Mucosa of stomach (tissue), 1 donor: Measurements from ENCODE around the gene PRODH.
"Not testable (repeated sequence)": the region's sequence is repeated elsewhere in the genome, so short reads cannot be mapped to it uniquely, and the experiment has no call there.

Source experiments
- H3K27me3 ChIP-seq: one replicate; pipeline ENCODE4 v1.7.0; 2013; ENCODE audit warnings: mild to moderate bottlenecking, low read length; ENCODE audit not compliant: control insufficient read depth, insufficient read depth
- H3K36me3 ChIP-seq: one replicate; pipeline ENCODE4 v1.7.0; 2013; ENCODE audit warnings: low read length; ENCODE audit not compliant: control insufficient read depth, insufficient read depth
- H3K4me1 ChIP-seq: one replicate; pipeline ENCODE4 v1.7.0; 2013; ENCODE audit warnings: mild to moderate bottlenecking, low read length; ENCODE audit not compliant: control insufficient read depth, insufficient read depth
- H3K4me3 ChIP-seq: one replicate; pipeline ENCODE4 v1.7.0; 2013; ENCODE audit warnings: low read length
- H3K9ac ChIP-seq: one replicate; pipeline ENCODE4 v1.7.0; 2013; ENCODE audit warnings: mild to moderate bottlenecking, low read length, moderate library complexity
- H3K9me3 ChIP-seq: one replicate; pipeline ENCODE4 v1.7.0; 2013; ENCODE audit warnings: mild to moderate bottlenecking, low read length, moderate library complexity; ENCODE audit not compliant: control insufficient read depth
- donor health status: Pancreatic carcinoma.

PRODH gene

DNA sequence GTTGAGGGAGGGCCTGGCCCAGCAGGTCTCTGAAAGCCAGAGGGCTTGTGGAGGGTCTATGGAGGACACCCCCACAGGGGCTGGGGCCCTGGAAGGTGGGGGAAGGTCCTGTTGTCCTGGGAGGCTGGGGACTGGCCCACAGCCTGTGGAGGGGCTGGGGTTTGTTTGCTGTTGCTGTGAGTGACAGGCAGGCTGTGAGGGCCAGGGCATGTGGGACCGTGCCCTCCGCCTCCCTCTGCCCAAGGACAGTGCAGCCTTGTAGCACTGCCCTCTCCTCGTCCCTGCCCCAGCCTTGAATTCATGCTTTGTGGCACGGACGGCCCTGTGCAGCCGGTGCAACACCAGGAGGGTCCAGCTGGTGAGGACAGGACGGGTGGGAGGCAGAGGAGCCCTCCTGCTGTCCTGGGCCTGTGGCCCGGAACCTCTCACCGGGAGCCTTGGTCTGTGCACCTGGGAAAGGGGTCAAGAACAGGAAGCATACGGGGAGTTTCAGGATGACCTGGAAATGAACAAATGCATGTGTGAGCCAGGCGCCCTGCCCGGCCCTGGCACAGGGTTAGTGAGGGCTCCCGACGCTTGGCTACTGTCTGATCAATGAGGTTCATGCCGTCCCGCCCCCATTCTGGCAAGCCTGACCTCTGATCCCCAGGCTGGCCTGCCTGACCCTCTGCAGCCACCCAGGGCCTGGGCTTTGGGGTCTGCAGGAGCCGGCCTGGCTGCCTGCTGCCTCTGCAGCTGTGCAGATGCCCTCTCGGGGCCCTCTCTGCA is 37.4 kb upstream of the PRODH start:
- no peak overlapping the region for H3K9ac ChIP-seq
- no peak overlapping the region for H3K4me3 ChIP-seq
- no peaks in the 10 kb centered on the region for H3K4me1 ChIP-seq
- H3K27me3 ChIP-seq: peaks cover 14% of the 10 kb centered on the region
- no peaks in the 10 kb centered on the region for H3K9me3 ChIP-seq
- H3K36me3 ChIP-seq: no peaks in the 10 kb centered on the region

DNA sequence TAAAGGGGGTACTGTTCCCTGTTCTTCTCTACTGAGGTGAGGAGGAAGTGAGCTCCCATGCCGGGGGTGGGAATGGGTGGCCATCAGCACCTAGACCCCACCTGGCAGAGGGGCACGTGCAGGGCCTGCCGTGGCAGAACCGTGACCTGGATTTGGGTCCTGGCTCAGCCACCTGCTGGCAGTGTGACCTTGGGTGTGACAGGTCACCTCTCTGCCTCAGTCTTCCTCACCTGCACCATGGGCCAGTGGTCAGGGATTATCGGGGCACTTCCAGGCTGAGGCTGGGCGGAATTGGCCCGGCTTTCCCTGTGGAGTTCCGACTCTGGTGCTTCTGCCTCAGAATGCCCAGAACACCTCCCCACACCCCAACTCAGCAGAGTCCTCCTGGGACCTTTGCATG is 36.5 kb upstream of the PRODH start:
- not testable (repeated sequence) for H3K4me1 ChIP-seq, H3K9me3 ChIP-seq, H3K36me3 ChIP-seq, H3K4me3 ChIP-seq, H3K9ac ChIP-seq
- peaks cover 14% of the 10 kb centered on the region for H3K27me3 ChIP-seq

DNA sequence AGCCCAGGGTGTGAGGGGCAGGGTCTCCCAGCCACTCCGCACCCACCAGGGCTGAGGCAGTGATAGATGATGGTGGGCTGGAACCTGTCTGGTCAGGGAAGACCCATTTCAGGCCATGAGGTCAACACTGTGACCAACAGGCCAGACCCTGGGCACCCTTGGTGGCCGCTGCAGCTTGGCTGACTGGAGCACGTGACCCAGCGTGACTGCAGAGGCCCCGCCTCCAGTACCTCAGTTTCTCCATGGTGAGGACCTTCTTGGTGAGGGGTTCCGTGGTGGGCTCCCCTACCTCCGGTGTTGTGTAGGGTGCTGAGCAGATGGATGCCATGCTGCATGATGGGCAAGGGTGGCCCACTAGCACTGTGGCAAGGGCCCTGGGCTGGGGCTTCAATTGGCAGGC is 35.9 kb upstream of the PRODH start:
- H3K9me3 ChIP-seq, H3K9ac ChIP-seq: not testable (repeated sequence)
- H3K27me3 ChIP-seq: peaks cover 14% of the 10 kb centered on the region

DNA sequence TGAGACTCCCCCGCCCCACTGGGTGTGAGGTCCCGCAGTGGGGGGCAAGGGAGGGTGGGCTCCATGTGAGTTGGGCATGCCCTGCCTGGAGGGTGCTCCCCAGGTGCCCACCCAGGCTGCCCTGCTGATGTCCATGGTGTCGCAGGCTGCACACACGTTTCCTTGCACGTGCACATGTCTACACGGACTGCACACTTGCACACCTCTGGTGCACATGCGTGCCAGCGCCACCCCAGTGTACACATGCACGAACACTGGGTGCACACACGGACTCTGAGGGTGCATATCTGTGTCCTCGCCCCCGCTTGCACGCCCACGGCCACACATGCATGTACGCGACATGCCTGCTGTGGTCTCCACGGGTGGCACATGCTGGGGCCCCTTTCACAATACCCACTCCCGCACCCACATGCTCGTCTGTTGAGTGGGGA is 35.2 kb upstream of the PRODH start:
- Histone ChIP-seq H3K36me3 (no peaks in the 10 kb centered on the region), H3K9ac (no peak overlapping the region), H3K9me3 (no peaks in the 10 kb centered on the region), H3K4me1 (no peaks in the 10 kb centered on the region), H3K4me3 (no peak overlapping the region), H3K27me3 (peaks cover 14% of the 10 kb centered on the region)

More for the DNA sequence above, 35.9 kb upstream of the PRODH start:
- not testable (repeated sequence) for H3K4me1 ChIP-seq, H3K4me3 ChIP-seq, H3K36me3 ChIP-seq

DNA sequence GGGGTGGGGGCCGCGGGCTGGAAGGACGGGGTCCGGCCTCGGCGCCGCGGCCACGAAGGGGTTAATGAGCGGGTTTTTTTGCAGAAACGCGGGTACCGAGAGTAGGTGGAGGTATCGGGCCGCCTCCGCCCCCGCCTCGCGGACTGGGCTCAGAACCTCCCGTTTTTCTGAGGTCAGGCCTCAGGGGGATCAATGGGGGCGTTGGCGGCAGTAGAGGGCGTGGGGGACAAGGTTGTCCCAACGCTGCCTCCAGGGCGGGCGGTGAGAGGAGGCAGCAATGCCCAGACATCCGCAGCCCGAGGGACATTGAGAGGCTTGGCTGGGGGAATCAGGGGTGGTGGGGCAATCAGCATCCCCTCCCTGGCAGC is 34.8 kb upstream of the PRODH start:
- Histone ChIP-seq H3K4me3 (no peak overlapping the region), H3K27me3 (peaks cover 14% of the 10 kb centered on the region), H3K4me1 (no peaks in the 10 kb centered on the region), H3K9ac (no peak overlapping the region), H3K36me3 (no peaks in the 10 kb centered on the region), H3K9me3 (no peaks in the 10 kb centered on the region)

DNA sequence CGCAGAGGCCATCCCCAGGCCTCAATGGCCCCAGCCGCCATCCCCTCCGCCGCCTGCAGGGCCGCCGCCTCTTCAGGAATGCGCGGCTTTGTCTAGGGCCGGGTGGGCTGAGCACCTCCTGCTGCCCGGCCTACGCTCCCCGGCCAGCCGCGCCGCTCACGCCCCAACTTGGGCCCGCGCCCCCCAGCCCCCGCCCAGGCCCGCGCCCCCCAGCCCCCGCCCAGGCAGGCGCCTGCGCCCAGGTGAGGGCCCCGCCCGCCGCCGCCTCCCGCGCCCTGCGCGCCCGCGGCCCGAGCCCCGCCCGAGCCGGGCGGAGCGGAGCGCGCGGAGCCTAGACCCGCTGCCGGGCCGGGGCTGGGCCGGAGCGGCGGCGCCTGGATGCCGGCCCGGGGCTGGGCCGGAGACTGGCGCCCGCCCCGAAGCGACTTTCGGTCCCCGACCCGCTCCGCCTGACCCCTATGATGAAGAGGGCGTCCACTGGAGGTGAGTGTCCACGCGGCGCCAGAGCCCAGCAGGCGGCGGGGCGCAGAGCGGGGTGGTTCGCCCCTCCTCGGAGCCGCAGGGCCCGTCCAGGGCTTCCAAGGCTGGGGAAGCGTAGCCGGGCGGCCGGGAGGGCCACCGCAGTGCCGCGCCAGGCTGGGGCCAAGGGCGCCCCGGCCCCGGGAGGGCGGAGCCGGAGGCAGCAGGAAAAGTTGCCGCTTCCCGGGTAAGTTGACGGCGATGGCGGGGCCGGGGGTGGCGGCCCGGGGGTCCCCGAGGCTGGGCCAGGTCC is 34.3 kb upstream of the PRODH start:
- Histone ChIP-seq H3K4me1 (no peaks in the 10 kb centered on the region), H3K9ac (no peak overlapping the region), H3K4me3 (no peak overlapping the region), H3K27me3 (peaks cover 14% of the 10 kb centered on the region), H3K36me3 (no peaks in the 10 kb centered on the region), H3K9me3 (no peaks in the 10 kb centered on the region)

DNA sequence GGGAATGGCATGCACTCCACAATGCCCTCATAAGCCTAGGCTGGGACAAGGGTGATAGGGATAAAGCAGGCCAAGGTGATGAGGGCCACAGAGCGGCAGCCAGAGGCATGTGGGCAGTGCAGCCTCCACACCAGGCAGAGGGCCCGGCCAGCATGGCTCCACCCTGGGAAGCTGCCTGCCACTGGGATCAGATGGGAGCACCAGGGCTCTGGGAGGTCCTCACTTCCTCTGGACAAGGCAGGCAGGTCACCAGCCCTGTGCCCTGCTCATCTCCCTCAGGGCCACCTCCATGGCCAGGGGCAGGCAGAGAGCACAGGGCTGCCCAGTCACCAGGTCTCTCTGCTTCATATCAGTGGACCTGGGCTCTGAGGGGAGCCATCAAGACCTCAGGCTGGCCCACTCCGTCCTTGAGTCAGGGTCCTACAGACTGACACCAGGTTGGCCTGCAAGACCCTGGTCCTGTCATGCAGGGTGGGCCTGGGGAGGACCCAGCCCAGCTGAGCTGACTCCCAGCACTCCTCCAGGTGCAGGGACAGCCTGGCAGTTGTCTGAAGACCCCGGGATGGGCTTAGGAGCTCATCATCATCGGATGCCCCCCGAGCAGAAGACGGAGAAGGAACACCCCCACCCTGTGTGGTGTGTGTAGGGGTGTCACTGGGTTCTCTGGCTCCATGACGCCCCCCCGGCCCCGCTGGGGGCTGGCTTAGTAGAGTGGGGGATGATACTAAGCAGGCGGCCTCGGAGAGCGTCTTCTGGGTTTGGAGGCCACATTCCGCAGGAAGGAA is 33.3 kb upstream of the PRODH start:
- H3K4me1 ChIP-seq, H3K4me3 ChIP-seq, H3K36me3 ChIP-seq, H3K9me3 ChIP-seq, H3K9ac ChIP-seq: not testable (repeated sequence)
- peaks cover 14% of the 10 kb centered on the region for H3K27me3 ChIP-seq

DNA sequence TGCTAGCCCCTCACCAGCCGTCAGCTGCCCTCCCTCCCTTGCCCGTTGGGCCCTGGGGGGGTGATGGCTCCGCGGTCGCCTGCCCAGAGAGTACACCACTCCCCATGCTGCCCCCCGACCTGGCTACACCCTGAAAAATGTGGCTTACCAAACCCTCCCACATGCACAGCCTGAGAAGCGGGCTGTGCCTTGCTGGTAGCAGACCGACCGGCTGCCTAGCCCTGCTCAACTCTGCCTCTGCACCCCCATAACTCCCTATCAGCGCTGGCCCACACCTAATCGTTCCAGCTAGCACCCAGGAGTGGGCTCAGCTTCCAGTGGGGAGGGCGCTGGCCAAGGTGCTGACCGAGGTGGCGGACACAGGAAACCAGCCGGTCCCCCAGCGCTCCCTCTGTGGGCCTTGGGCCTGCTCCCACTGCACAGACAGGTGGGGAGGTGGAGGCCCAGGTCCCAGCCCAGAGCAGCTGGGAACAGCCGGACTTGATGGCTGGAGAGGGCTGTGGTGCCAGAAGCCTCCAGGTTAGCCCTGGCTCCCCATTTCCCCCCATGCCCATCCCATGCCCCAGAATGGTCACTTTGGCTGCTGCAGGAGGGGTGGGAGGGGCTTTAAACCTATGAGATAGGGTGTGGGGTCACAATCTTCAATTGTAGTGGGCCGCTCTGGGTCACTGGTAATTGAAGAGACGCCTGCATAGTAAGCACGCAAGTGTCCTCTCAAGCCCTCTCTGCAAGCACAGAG is 32.1 kb upstream of the PRODH start:
- no peak overlapping the region for H3K4me3 ChIP-seq
- H3K27me3 ChIP-seq: peaks cover 14% of the 10 kb centered on the region
- no peaks in the 10 kb centered on the region for H3K9me3 ChIP-seq
- no peaks in the 10 kb centered on the region for H3K36me3 ChIP-seq
- no peak overlapping the region for H3K9ac ChIP-seq
- no peaks in the 10 kb centered on the region for H3K4me1 ChIP-seq

DNA sequence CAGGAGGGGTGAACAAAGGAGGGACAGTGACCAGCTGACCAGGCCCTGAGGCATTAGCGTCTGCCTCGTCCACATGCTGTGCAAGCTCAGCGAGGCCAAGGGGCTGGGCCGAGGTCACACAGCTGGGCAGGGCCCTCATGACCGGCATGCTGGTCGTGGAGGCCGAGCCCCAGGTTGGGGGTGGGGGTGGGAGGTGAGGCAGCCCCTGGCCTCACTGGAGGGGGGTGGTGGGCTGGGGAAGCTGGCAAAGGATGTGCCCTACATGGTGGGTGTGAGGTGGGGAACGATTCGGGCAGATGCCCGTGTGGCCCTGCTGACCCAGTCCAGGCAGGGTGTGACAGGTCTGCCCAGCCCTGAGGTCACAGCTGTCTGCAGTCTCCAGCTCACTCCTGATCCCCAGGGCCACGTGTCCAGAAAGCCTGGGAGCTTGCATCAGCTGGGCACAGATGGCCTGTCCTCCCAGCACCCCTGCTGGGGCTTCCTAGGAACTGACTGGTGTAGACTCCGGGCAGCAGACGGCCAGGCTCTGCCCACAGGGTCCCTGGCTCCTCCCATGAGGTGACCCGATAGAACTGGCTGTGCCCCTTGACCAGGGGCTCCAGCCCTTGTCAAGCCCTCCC is 31.4 kb upstream of the PRODH start:
- H3K27me3 ChIP-seq: peaks cover 14% of the 10 kb centered on the region
- H3K9me3 ChIP-seq, H3K4me3 ChIP-seq, H3K36me3 ChIP-seq, H3K4me1 ChIP-seq, H3K9ac ChIP-seq: not testable (repeated sequence)

DNA sequence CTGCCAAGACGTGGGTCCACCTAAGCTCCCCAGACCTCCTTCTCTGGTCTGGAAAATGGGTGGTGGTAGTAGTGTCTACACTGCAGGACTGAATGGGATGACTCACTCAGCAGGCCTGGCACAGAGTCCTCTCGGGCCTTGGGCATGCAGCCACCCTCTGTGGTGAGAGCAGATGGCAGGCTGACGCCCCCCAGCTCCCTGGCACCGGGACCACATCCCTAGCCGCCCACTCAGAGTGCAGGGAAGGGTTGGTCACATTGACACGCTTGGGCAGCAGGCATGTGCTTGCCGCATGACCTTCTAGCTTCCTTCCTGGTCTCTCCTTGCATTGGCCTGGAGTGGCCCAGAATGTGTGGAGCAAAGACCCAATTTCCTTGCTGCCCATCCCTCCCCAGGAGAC is 30.7 kb upstream of the PRODH start:
- H3K4me1 ChIP-seq: no peaks in the 10 kb centered on the region
- no peak overlapping the region for H3K4me3 ChIP-seq
- H3K9ac ChIP-seq: no peak overlapping the region
- no peaks in the 10 kb centered on the region for H3K36me3 ChIP-seq
- H3K9me3 ChIP-seq: no peaks in the 10 kb centered on the region
- H3K27me3 ChIP-seq: peaks cover 14% of the 10 kb centered on the region

DNA sequence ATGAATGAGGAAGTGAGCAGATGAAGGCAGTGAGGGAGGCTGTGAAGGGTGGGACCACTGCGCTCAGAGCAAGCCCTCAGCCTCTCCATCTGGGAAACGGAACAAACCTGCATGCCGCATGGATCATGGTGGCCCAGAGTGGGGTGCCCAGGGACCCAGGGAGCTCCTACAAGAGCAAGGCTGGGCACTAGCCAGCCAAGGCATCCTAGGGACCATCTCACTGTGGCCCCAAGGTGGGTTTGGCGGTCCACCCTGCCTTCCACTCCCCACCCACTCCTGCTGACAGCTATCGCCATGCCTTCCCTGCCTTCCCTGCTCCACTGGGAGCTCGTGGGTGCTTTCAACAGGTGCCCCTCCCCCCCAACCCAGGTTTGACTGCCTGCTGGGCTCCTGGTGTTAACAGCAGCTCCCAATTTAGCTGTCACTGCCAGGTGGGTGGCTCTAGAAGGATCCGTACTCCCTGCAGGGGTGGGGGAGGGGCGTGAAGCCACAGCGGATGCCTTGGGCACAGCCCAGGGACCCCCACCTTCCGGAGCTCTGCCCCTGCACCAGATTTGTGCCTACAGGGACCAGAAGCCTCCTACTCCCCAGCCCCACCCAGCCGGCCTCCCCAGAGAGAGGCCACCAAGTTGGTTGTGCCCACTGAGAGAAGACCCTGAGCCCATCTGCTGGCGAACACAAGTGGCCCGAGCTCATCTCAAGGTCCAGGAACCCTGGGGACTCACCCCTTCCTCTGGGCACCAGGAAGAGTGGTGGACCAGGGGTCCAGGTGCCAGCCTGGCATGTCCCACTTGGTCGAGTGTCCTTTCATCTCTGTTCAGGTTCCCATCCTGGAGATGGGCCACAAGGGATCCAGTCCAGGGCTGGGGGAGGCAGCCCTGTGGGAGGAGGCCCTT is 29.7 kb upstream of the PRODH start:
- Histone ChIP-seq H3K4me1 (no peaks in the 10 kb centered on the region), H3K27me3 (peaks cover 7% of the 10 kb centered on the region), H3K9ac (no peak overlapping the region), H3K9me3 (no peaks in the 10 kb centered on the region), H3K36me3 (no peaks in the 10 kb centered on the region), H3K4me3 (no peak overlapping the region)
